ENCODE results near the gene DDC. TPM values are rescaled to one million over a fixed set of nuclear protein-coding genes. Genes with fewer than 3 reads are reported as not detected.

Gene DDC, protein sequence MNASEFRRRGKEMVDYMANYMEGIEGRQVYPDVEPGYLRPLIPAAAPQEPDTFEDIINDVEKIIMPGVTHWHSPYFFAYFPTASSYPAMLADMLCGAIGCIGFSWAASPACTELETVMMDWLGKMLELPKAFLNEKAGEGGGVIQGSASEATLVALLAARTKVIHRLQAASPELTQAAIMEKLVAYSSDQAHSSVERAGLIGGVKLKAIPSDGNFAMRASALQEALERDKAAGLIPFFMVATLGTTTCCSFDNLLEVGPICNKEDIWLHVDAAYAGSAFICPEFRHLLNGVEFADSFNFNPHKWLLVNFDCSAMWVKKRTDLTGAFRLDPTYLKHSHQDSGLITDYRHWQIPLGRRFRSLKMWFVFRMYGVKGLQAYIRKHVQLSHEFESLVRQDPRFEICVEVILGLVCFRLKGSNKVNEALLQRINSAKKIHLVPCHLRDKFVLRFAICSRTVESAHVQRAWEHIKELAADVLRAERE
- 0.82 TPM for total RNA-seq

GRCh38 chr7:50564640-50565558, at the start of gene DDC:
Gene DDC (minus strand): TSS chr7:50565405. CDS start chr7:50544085, 21,320 bp downstream.
- DNase-seq (ENCODE audit: low spot score in 2 of 2) (no peak), FAIRE-seq (no peak)

- FAIRE-seq (no peak), DNase-seq (ENCODE audit: low spot score in 2 of 2) (no peak)
These were observed 48.3 kb upstream of the DDC start for GRCh38 chr7:50613473-50613872.

GRCh38 chr7:50612704-50613103, 47.5 kb upstream of the DDC start:
- no peak for DNase-seq (ENCODE audit: low spot score in 2 of 2)
- FAIRE-seq = no peak

- FAIRE-seq (no peak), DNase-seq (ENCODE audit: low spot score in 2 of 2) (no peak)
These were observed 45.5 kb upstream of the DDC start for GRCh38 chr7:50610521-50611277.

DNA sequence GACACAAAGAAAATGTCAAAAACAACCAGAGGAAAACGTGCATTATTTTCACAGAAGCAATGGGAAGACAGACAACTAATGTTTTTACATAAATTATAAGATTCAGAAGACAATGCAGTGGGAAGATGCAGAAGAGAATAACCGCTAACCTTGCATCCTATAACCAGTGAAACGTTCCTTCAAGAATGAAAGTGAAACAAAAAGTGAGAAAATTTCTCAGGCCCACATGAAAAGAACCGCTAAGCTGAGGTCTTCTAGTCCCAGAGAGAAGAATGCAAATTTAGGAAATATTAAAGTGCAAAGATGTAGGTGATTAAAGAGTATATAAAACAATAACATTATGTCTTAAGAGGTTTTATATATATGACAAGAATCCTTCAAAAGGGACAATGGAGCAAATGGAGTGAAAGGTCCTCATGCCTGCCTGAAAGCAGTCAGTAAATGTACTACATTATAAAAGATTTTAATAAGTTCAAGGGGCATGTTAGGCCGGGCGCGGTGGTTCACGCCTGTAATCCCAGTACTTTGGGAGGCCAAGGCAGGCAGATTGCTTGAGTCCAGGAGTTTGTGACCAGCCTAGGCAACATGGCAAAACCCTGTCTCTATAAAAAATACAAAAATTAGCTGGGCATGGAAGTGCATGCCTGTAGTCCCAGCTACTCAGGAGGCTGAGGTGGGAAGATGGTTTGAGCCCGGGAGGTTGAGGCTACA, 43.1 kb upstream of the DDC start:
- FAIRE-seq (no peak), DNase-seq (ENCODE audit: low spot score in 2 of 2) (no peak)

DNA sequence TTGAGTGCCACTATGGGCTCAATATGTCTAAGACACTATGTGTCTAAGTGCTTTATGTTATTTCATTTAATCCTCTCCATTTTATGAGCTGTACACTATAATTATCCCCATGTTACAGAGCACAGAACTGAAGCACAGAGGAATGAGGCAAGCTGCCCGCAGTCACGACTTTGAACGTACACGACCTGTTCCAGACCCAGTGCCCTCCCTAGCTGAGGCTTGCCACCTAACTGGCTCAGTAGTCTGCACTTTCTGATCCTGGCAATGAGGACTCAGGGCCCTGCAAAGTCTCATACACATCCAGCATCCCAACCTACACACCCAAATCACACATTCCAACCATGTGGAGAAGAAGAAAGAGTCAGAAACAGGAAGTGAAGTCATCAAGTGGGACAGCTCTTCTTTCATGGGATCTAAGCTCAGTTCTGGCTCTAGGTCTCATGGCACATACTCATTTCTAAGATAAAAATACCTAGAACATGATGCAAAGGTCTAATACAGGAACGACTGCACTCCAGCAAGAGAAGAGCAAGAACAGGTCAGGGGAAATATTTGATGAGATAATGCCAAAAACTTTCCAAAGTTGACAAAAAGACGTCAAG, 42.4 kb upstream of the DDC start:
- DNase-seq (ENCODE audit: low spot score in 2 of 2) = no peak
- no peak for FAIRE-seq

GRCh38 chr7:50605059-50605458, 39.9 kb upstream of the DDC start:
- DNase-seq (ENCODE audit: low spot score in 2 of 2) = no peak
- no peak for FAIRE-seq

GRCh38 chr7:50603287-50603686, 38.1 kb upstream of the DDC start:
- FAIRE-seq (no peak), DNase-seq (ENCODE audit: low spot score in 2 of 2) (no peak)

DNA sequence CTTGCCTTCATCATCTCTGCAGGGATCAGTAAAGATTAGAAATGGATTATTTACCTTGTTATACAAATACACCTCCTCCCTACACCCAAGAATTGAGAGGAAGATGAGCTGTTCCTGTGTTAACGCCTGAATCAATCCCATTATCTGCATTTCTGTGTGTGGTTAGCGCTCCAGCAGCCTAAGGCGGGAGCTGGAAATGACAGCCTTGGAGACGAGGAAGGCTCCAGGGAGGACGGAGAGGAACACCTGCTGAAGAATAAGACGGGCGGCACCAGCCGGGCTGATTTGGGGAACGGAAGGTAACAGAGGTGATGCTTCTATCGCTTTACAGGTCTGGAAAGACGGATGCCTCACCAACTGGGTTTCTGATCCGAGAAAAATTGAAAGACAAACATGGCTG, 34.2 kb upstream of the DDC start:
- DNase-seq (ENCODE audit: low spot score in 2 of 2) (no peak), FAIRE-seq (no peak)

- FAIRE-seq (no peak), DNase-seq (ENCODE audit: low spot score in 2 of 2) (no peak)
These were observed 33.5 kb upstream of the DDC start for GRCh38 chr7:50598460-50599343.

DNA sequence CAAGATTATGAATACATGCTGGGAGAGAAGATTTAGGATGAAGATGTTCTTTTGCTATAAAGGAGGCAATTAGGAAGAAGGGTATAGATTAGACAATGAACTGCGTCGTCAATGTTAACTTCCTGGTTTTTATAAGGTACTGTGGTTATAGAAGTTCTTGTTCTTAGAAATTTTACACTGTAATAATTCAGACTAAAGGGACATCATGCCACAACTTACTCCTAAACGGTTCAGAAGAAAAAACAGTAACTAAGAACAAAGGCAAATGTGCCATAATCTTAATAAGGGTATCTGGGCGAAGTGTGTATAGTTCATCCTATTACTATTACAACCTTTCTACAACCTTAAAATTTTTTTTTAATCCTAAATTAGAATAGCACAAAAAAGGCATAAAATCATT, 31.3 kb upstream of the DDC start:
- FAIRE-seq (no peak), DNase-seq (ENCODE audit: low spot score in 2 of 2) (no peak)

GRCh38 chr7:50595491-50596102, 30.4 kb upstream of the DDC start:
- DNase-seq (ENCODE audit: low spot score in 2 of 2) = peak; percentile 30 to 42
- no peak for FAIRE-seq

- FAIRE-seq = no peak
- no peak for DNase-seq (ENCODE audit: low spot score in 2 of 2)
These were observed 29.7 kb upstream of the DDC start for GRCh38 chr7:50594734-50595485.

- DNase-seq (ENCODE audit: low spot score in 2 of 2) (no peak), FAIRE-seq (no peak)
These were observed 28.9 kb upstream of the DDC start for GRCh38 chr7:50594136-50594535.

DNA sequence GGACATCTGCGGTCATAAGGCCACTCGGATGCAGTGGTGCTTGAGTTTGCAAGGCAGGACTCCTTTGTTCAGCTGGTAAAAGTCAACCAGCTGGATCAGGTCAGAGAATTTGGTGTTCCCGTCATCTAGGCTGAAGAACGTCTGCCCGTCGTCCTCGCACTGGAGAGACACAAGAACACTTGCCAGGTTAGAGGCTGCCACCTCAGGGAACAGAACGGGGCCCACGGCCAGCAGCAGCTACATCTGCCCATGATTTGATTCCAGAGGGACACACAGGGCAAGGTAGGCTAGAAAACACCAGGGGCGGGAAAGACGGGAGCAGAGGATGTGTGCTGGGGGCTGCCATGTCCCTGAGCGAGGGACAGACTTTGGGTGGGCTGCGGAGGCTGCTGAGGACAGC, 27.7 kb upstream of the DDC start:
- FAIRE-seq = no peak

DNA sequence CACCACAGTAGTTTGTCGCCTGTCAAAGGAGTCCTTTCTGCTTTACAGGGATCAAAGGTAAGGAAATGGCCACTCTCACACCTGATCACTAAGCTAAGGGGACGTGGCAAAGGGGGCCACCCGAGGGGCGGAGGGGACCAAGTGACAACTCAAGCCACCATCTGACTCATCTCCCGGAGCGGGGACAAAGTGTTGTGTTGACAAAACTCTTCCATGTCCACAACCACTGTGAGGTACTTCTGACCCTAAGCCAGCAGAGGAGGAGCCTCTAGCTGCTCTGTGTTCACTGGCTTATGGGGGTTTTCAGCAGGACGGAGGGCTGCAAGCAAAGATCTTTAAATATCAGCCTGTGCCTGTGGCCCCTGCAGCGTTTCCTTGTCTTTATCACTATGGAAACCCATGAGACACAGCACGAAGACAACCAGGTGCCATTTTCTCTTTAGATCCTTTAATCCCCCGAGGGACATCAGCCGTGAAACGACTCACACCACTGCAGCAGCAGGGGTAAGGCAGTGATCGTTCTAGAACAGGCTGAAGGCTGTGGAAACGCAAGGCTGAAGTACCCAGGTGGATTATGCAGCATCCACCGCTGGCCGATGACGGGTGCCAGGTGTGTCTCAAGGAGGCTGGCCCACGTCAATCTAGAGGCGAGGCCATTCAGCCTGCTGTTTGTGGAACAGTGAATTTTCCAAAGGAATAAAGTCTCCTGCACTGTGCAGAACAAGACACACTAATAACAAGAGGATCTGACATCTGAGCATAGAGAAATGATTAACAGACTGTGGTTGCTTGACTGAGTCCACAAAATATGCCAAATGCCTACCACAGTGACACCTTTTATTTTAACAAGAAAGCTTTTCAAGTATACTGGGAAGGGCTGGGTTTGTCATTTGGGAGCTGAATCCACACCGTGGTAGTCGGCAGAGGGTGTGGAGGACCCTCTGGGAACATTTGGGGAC, 26.6 kb upstream of the DDC start:
- DNase-seq (ENCODE audit: low spot score in 2 of 2) = no peak
- FAIRE-seq = no peak

More for the DNA sequence above, 27.7 kb upstream of the DDC start:
- DNase-seq (ENCODE audit: low spot score in 2 of 2) = no peak
